Measurements from ENCODE around the gene HACD2. TPM values are rescaled to one million over a fixed set of nuclear protein-coding genes. Genes with fewer than 3 reads are reported as not detected.
"Not testable (repeated sequence)": the region's sequence is repeated elsewhere in the genome, so short reads cannot be mapped to it uniquely, and the experiment has no call there.

Gene HACD2
- total RNA-seq, 1 experiment from 2014 or later, result 43.0 TPM

GRCh38 chr3:123488645-123489347 lies 96.1 kb downstream of the HACD2 start:
- DNase-seq (ENCODE audit: low read depth, low spot score) (no peak), ATAC-seq (no peak)
- no peaks in the 10 kb centered on the region for H3K9me3 ChIP-seq (ENCODE audit: control insufficient read depth in 1 of 2, insufficient read depth in 1 of 2, low read depth in 1 of 2, low read length in 2 of 2)
- ChIA-PET CTCF (interaction anchor here (0.8 to 1.8 kb wide), 8 partner anchors 34 to 262 kb away, joined by 3 to 12 read pairs (median 4); no protein-coding TSS in a partner anchor), RAD21 (ENCODE audit: low non-redundant PET in 1 of 2, low total read pairs in 2 of 2, uncharacterized antibody in 2 of 2, unreplicated experiment in 2 of 2) (interaction anchor here in 1 of 2 experiments (0.8 kb wide), 1 partner anchor 162 kb away, joined by 3 read pairs; no protein-coding TSS in a partner anchor), POLR2A (no interaction called here)
- H3K27ac ChIP-seq (ENCODE audit: low read depth, low read length), result no peak overlapping the region
- H3K9ac ChIP-seq (ENCODE audit: low read length), result no peak overlapping the region
- intact Hi-C loops (cut with micrococcal nuclease), result loop anchor here (1.0 kb wide), 1 partner anchor 159 kb away; no protein-coding TSS in a partner anchor
- H3K36me3 ChIP-seq (ENCODE audit: control insufficient read depth in 1 of 2, insufficient read depth in 2 of 2, low read length in 2 of 2), result no peaks in the 10 kb centered on the region; a peak in 1 of 4 replicates
- H3K4me1 ChIP-seq (ENCODE audit: control insufficient read depth in 1 of 2, insufficient read depth in 2 of 2, low read length in 2 of 2), result no peaks in the 10 kb centered on the region
- no TSS peak for BruUV-seq (replicated peaks)
- no peaks in the 10 kb centered on the region for H3K79me2 ChIP-seq (ENCODE audit: insufficient read depth, low read length)
- H3K9me2 ChIP-seq (ENCODE audit: insufficient read depth), result no peaks in the 10 kb centered on the region
- H2AFZ ChIP-seq (ENCODE audit: low read depth, low read length, poor library complexity, severe bottlenecking), result no peak overlapping the region
- H4K20me1 ChIP-seq (ENCODE audit: insufficient read depth), result peaks cover 4% of the 10 kb centered on the region; the same call in 1 of the 2 replicates
- no peak for TF ChIP-seq ELF1 (IDR thresholded peaks at IDR 0.05; ENCODE audit: borderline replicate concordance, low read depth)
- no peak for TF ChIP-seq SP1 (IDR thresholded peaks at IDR 0.05; ENCODE audit: low read depth)
- TF ChIP-seq TCF7L2 (IDR thresholded peaks at IDR 0.05; ENCODE audit: borderline replicate concordance, extremely low read depth, insufficient read depth, insufficient read length), result no peak
- TF ChIP-seq MAX (IDR thresholded peaks at IDR 0.05), result no peak
- no peak for TF ChIP-seq ZBTB33 (IDR thresholded peaks at IDR 0.05; ENCODE audit: extremely low read depth, insufficient replicate concordance, low read length)
- no peak for TF ChIP-seq EZH2 (IDR thresholded peaks at IDR 0.05)
- no peak for TF ChIP-seq CEBPB (IDR thresholded peaks at IDR 0.05; ENCODE audit: low read depth)
- TF ChIP-seq JUND (IDR thresholded peaks at IDR 0.05), result no peak
- TF ChIP-seq POLR2A (IDR thresholded peaks at IDR 0.05; ENCODE audit: borderline replicate concordance, extremely low read depth, insufficient read depth, insufficient read length), result no peak
- no peaks in the 10 kb centered on the region for H3K27me3 ChIP-seq (ENCODE audit: insufficient read depth, low read length)
- no peak overlapping the region for H3K4me3 ChIP-seq (replicated peaks in 1 of 2; ENCODE audit: low read depth in 1 of 2, low read length in 2 of 2)
- no peak overlapping the region for H3K4me2 ChIP-seq (ENCODE audit: low read length)

- RAD21 ChIA-PET (ENCODE audit: low non-redundant PET in 1 of 2, low total read pairs in 2 of 2, uncharacterized antibody in 2 of 2, unreplicated experiment in 2 of 2); H3K79me2 ChIP-seq (ENCODE audit: insufficient read depth, low read length); H3K9me2 ChIP-seq (ENCODE audit: insufficient read depth); CTCF ChIA-PET; intact Hi-C loops (cut with micrococcal nuclease); H3K36me3 ChIP-seq (ENCODE audit: control insufficient read depth in 1 of 2, insufficient read depth in 2 of 2, low read length in 2 of 2); H2AFZ ChIP-seq (ENCODE audit: low read depth, low read length, poor library complexity, severe bottlenecking); H3K9ac ChIP-seq (ENCODE audit: low read length); DNase-seq (ENCODE audit: low read depth, low spot score); ATAC-seq; BruUV-seq (replicated peaks); POLR2A ChIA-PET; H3K4me1 ChIP-seq (ENCODE audit: control insufficient read depth in 1 of 2, insufficient read depth in 2 of 2, low read length in 2 of 2); H3K4me3 ChIP-seq (replicated peaks in 1 of 2; ENCODE audit: low read depth in 1 of 2, low read length in 2 of 2); H4K20me1 ChIP-seq (ENCODE audit: insufficient read depth); H3K9me3 ChIP-seq (ENCODE audit: control insufficient read depth in 1 of 2, insufficient read depth in 1 of 2, low read depth in 1 of 2, low read length in 2 of 2); H3K27ac ChIP-seq (ENCODE audit: low read depth, low read length); H3K27me3 ChIP-seq (ENCODE audit: insufficient read depth, low read length); H3K4me2 ChIP-seq (ENCODE audit: low read length): not testable (repeated sequence)
Observed at GRCh38 chr3:123487063-123487462, 97.8 kb downstream of the HACD2 start.

Data from HCT116 (cell line).